CD4-positive, CD25-positive, alpha-beta regulatory T cell (primary cell): ENCODE data around the gene KNDC1. TPM values are rescaled to one million over a fixed set of nuclear protein-coding genes. Genes with fewer than 3 reads are reported as not detected.

ENCODE experiments used
- ATAC-seq, 2 donors: fragments of 150-1000 bp; cut with Tn5 transposase; one replicate each; pipeline ENCODE4 v1.10.0; 2021; ENCODE audit warnings: low read depth in 2 of 2, moderate number of reproducible peaks in 2 of 2, moderate library complexity in 1 of 2
- DNase-seq, 3 donors: peaks; one replicate each; pipeline versions ENCODE4 v3.0.0 to v3.0.0-alpha.2; 2012 to 2022; ENCODE audit warnings: mixed read lengths in 1 of 3
- H3K27ac ChIP-seq: one replicate; pipeline ENCODE4 v1.7.0; 2013; ENCODE audit warnings: mild to moderate bottlenecking, low read length; ENCODE audit not compliant: insufficient read depth, poor library complexity, severe bottlenecking
- H3K27me3 ChIP-seq: one replicate; pipeline ENCODE4 v1.7.0; 2013; ENCODE audit warnings: low read length; ENCODE audit not compliant: control insufficient read depth, insufficient read depth
- H3K36me3 ChIP-seq: one replicate; pipeline ENCODE4 v1.7.0; 2013; ENCODE audit warnings: mild to moderate bottlenecking, low read length, moderate library complexity; ENCODE audit not compliant: control insufficient read depth, insufficient read depth
- H3K4me1 ChIP-seq: 2 replicates; pipeline ENCODE4 v1.7.0; 2013; ENCODE audit warnings: mild to moderate bottlenecking, low read length; ENCODE audit not compliant: insufficient read depth, control insufficient read depth, poor library complexity, severe bottlenecking
- H3K4me3 ChIP-seq: one replicate; pipeline ENCODE4 v1.7.0; 2013; ENCODE audit warnings: low read depth, mild to moderate bottlenecking, low read length, moderate library complexity
- H3K9me3 ChIP-seq, 2 experiments: 1 replicate in 1 of 2; 2 replicates in 1 of 2; pipeline ENCODE4 v1.7.0; 2013; ENCODE audit warnings: low read length in 2 of 2, mild to moderate bottlenecking in 1 of 2, moderate library complexity in 1 of 2; ENCODE audit not compliant: control insufficient read depth in 2 of 2
- H3K27ac Mint-ChIP-seq, 3 donors: one replicate each; pipeline ENCODE4 v1.8.0; 2020 to 2022; ENCODE audit warnings: mild to moderate bottlenecking in 3 of 3, mixed read lengths in 3 of 3, moderate library complexity in 2 of 3
- H3K27me3 Mint-ChIP-seq: one replicate; pipeline ENCODE4 v1.8.0; 2022; ENCODE audit warnings: mild to moderate bottlenecking, mixed read lengths
- H3K36me3 Mint-ChIP-seq: one replicate; pipeline ENCODE4 v1.8.0; 2020; ENCODE audit warnings: mixed read lengths
- H3K4me1 Mint-ChIP-seq, 4 donors: one replicate each; pipeline ENCODE4 v1.8.0; 2020 to 2022; ENCODE audit warnings: mixed read lengths in 4 of 4, mild to moderate bottlenecking in 1 of 4
- H3K4me3 Mint-ChIP-seq, 4 donors: one replicate each; pipeline ENCODE4 v1.8.0; 2020 to 2022; ENCODE audit warnings: mild to moderate bottlenecking in 4 of 4, mixed read lengths in 4 of 4, moderate library complexity in 3 of 4
- H3K9me3 Mint-ChIP-seq, 7 donors: one replicate each; pipeline ENCODE4 v1.8.0; 2020 to 2022; ENCODE audit warnings: mixed read lengths in 7 of 7, mild to moderate bottlenecking in 3 of 7, moderate library complexity in 2 of 7
- polyA plus RNA-seq, 4 donors: library from polyadenylated mRNA; unstranded; fragments of 300-500 nt; fragmentation: Illumina TruSeq; gene quantifications; one replicate each; pipeline ENCODE4 v1.2.3, GENCODE V29; 2021
- total RNA-seq: library from RNA; stranded (reverse); gene quantifications from one replicate; pipeline ENCODE4 v1.2.3, GENCODE V29; 2022

KNDC1 gene
- total and polyA plus RNA-seq, 5 donors from 2014 or later = 1.1 TPM; not detected in 4

GRCh38 chr10:133214468-133215410 is 54.7 kb downstream of the KNDC1 start:
- no peaks in the 10 kb centered on the region for H3K4me1 ChIP-seq
- H3K9me3 ChIP-seq = no peaks in the 10 kb centered on the region
- Mint-ChIP-seq H3K4me1 (no peaks in the 10 kb centered on the region), H3K4me3 (no peak overlapping the region), H3K27ac (no peak overlapping the region), H3K27me3 (peaks cover 11% of the 10 kb centered on the region), H3K9me3 (no peaks in the 10 kb centered on the region), H3K36me3 (no peaks in the 10 kb centered on the region)
- H3K27me3 ChIP-seq = no peaks in the 10 kb centered on the region
- DNase-seq (no peak), ATAC-seq (no peak)
- H3K27ac ChIP-seq = no peak overlapping the region
- H3K36me3 ChIP-seq = no peaks in the 10 kb centered on the region
- H3K4me3 ChIP-seq = no peak overlapping the region

GRCh38 chr10:133215586-133215985 is 55.6 kb downstream of the KNDC1 start:
- H3K4me1 Mint-ChIP-seq = no peaks in the 10 kb centered on the region
- peaks cover 11% of the 10 kb centered on the region for H3K27me3 Mint-ChIP-seq
- H3K4me3 Mint-ChIP-seq = no peak overlapping the region
- no peaks in the 10 kb centered on the region for H3K27me3 ChIP-seq
- H3K36me3 ChIP-seq = no peaks in the 10 kb centered on the region
- H3K36me3 Mint-ChIP-seq = no peaks in the 10 kb centered on the region
- DNase-seq (no peak), ATAC-seq (no peak)
- H3K9me3 ChIP-seq = no peaks in the 10 kb centered on the region
- H3K27ac Mint-ChIP-seq = peak overlapping the region in 1 of 3 donors; percentile 25
- H3K27ac ChIP-seq = no peak overlapping the region
- no peaks in the 10 kb centered on the region for H3K9me3 Mint-ChIP-seq
- no peaks in the 10 kb centered on the region for H3K4me1 ChIP-seq
- H3K4me3 ChIP-seq = no peak overlapping the region

GRCh38 chr10:133216776-133217175 is 56.8 kb downstream of the KNDC1 start:
- Mint-ChIP-seq H3K27me3 (peaks cover 11% of the 10 kb centered on the region), H3K36me3 (no peaks in the 10 kb centered on the region), H3K9me3 (no peaks in the 10 kb centered on the region), H3K4me3 (no peak overlapping the region), H3K4me1 (no peaks in the 10 kb centered on the region), H3K27ac (no peak overlapping the region)
- H3K9me3 ChIP-seq = no peaks in the 10 kb centered on the region
- no peaks in the 10 kb centered on the region for H3K36me3 ChIP-seq
- DNase-seq (no peak), ATAC-seq (no peak)
- H3K27ac ChIP-seq = no peak overlapping the region
- no peaks in the 10 kb centered on the region for H3K4me1 ChIP-seq
- H3K4me3 ChIP-seq = no peak overlapping the region
- no peaks in the 10 kb centered on the region for H3K27me3 ChIP-seq

GRCh38 chr10:133217800-133218589 is 58.0 kb downstream of the KNDC1 start:
- ATAC-seq = no peak
- no peaks in the 10 kb centered on the region for H3K36me3 ChIP-seq
- no peak overlapping the region for H3K27ac Mint-ChIP-seq
- no peaks in the 10 kb centered on the region for H3K36me3 Mint-ChIP-seq
- no peaks in the 10 kb centered on the region for H3K9me3 ChIP-seq
- H3K27me3 Mint-ChIP-seq = peaks cover 11% of the 10 kb centered on the region
- no peak overlapping the region for H3K27ac ChIP-seq
- DNase-seq = no peak
- no peaks in the 10 kb centered on the region for H3K4me1 Mint-ChIP-seq
- H3K4me1 ChIP-seq = no peaks in the 10 kb centered on the region
- H3K4me3 Mint-ChIP-seq = no peak overlapping the region
- H3K9me3 Mint-ChIP-seq = no peaks in the 10 kb centered on the region
- H3K27me3 ChIP-seq = no peaks in the 10 kb centered on the region
- H3K4me3 ChIP-seq = no peak overlapping the region

- ATAC-seq = no peak
Observed at GRCh38 chr10:133218891-133219290, 58.9 kb downstream of the KNDC1 start.

GRCh38 chr10:133219782-133220181 is 59.8 kb downstream of the KNDC1 start:
- peaks cover 11% of the 10 kb centered on the region for H3K27me3 Mint-ChIP-seq
- H3K4me3 Mint-ChIP-seq = no peak overlapping the region
- Histone ChIP-seq H3K27ac (no peak overlapping the region), H3K27me3 (no peaks in the 10 kb centered on the region), H3K4me3 (no peak overlapping the region), H3K4me1 (no peaks in the 10 kb centered on the region), H3K9me3 (no peaks in the 10 kb centered on the region), H3K36me3 (no peaks in the 10 kb centered on the region)
- no peaks in the 10 kb centered on the region for H3K4me1 Mint-ChIP-seq
- H3K9me3 Mint-ChIP-seq = no peaks in the 10 kb centered on the region
- DNase-seq (no peak), ATAC-seq (no peak)
- no peaks in the 10 kb centered on the region for H3K36me3 Mint-ChIP-seq
- H3K27ac Mint-ChIP-seq = no peak overlapping the region

More at GRCh38 chr10:133218891-133219290, 58.9 kb downstream of the KNDC1 start:
- H3K27ac ChIP-seq = no peak overlapping the region
- H3K27me3 ChIP-seq = no peaks in the 10 kb centered on the region
- H3K36me3 ChIP-seq = no peaks in the 10 kb centered on the region
- Mint-ChIP-seq H3K27me3 (peaks cover 11% of the 10 kb centered on the region), H3K4me3 (no peak overlapping the region), H3K36me3 (no peaks in the 10 kb centered on the region), H3K9me3 (no peaks in the 10 kb centered on the region), H3K4me1 (no peaks in the 10 kb centered on the region), H3K27ac (no peak overlapping the region)
- H3K4me1 ChIP-seq = no peaks in the 10 kb centered on the region
- H3K4me3 ChIP-seq = no peak overlapping the region
- no peak for DNase-seq
- H3K9me3 ChIP-seq = no peaks in the 10 kb centered on the region

GRCh38 chr10:133221331-133221730 is 61.3 kb downstream of the KNDC1 start:
- no peaks in the 10 kb centered on the region for H3K9me3 ChIP-seq
- H3K4me3 ChIP-seq = no peak overlapping the region
- Mint-ChIP-seq H3K4me3 (no peak overlapping the region), H3K9me3 (no peaks in the 10 kb centered on the region), H3K4me1 (peaks cover 0 to 7% (median 4%) of the 10 kb centered on the region in 4 donors), H3K36me3 (no peaks in the 10 kb centered on the region), H3K27ac (no peak overlapping the region), H3K27me3 (peaks cover 18% of the 10 kb centered on the region)
- no peaks in the 10 kb centered on the region for H3K36me3 ChIP-seq
- no peak overlapping the region for H3K27ac ChIP-seq
- no peaks in the 10 kb centered on the region for H3K4me1 ChIP-seq
- ATAC-seq (no peak), DNase-seq (no peak)
- no peaks in the 10 kb centered on the region for H3K27me3 ChIP-seq
